Measurements from ENCODE around the gene EIF1. TPM values are rescaled to one million over a fixed set of nuclear protein-coding genes. Genes with fewer than 3 reads are reported as not detected.

Gene EIF1
- total and polyA plus RNA-seq, 2 donors (not counting 1 experiment from before 2014, with no cell fraction given), result 773 to 2,045 TPM

DNA sequence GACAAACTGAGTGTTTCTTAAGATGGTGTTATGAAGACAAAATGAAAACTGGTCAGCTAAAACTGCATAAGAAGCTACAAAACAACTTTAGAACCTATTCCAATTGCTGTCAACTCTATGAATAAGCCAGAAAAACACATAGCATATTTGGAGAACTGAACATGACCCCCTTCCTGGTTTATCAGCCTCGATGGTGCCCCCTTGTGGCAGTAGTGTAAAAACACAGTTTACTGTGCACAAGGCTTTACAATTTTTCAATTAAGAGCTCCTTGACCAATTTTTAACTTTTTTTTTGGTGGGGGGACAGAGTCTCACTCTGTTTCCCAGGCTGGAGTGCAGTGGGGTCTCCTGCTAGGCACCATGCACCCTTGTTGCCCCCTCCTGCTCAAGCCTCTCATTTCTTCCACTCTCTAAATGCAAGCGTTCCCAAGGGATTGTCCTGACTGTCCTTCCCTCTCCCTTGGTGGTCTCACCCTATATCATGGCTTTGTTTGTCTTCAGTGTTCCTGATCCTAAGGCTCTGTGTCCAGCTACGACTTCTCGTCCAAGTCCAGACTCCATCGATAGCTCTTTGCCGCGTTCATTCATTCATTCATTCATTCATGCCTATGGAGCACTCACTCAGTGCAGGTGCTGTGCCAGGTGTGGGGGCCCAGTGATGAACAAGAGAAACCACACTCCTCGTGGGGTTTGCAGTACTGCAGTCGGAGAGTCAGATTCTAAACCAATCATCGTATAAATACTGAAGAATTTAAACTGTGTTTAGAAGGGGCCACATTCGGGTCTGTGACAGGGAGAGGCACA is 7.5 kb downstream of the EIF1 start:
- peaks cover 22% of the 10 kb centered on the region for H4K20me1 ChIP-seq (ENCODE audit: control insufficient read depth, insufficient read depth, low read length, poor library complexity, severe bottlenecking)
- intact Hi-C loops (cut with micrococcal nuclease), result no loop called here
- H3K9ac ChIP-seq (ENCODE audit: low read length), result no peak overlapping the region
- H3K79me2 ChIP-seq (ENCODE audit: control insufficient read depth, insufficient read depth, low read length), result peaks cover under 1% of the 10 kb centered on the region
- peaks cover 2% of the 10 kb centered on the region for H3K27me3 Mint-ChIP-seq
- H3K36me3 ChIP-seq (replicated peaks in 1 of 2; ENCODE audit: control extremely low read depth in 1 of 2, control insufficient read depth in 1 of 2, extremely low read depth in 1 of 2, insufficient read depth in 2 of 2, low read length in 1 of 2), result peaks cover 0 to 41% of the 10 kb centered on the region in 2 experiments
- H3K4me2 ChIP-seq (replicated peaks; ENCODE audit: low read depth, low read length, poor library complexity, severe bottlenecking), result no peak overlapping the region
- H3K4me3 ChIP-seq (ENCODE audit: control extremely low read depth in 1 of 5, extremely low read depth in 1 of 5, insufficient read depth in 1 of 5, low read depth in 2 of 5, low read length in 4 of 5), result no peak overlapping the region
- H3K27ac Mint-ChIP-seq, result peak overlapping the region; percentile 42
- H3K9me3 Mint-ChIP-seq (ENCODE audit: insufficient read depth), result no peaks in the 10 kb centered on the region
- peaks cover 29% of the 10 kb centered on the region for H3K4me1 Mint-ChIP-seq
- H3K4me1 ChIP-seq (ENCODE audit: control insufficient read depth in 2 of 2, insufficient read depth in 2 of 2, low read length in 2 of 2), result peaks cover under 1 to 7% of the 10 kb centered on the region in 2 donors
- DNase-seq, result peak; percentile 82
- WGBS (ENCODE audit: insufficient coverage), result 37% methylated on average over 3 of the region's 11 CpGs
- H3K27me3 ChIP-seq (replicated peaks in 1 of 4; ENCODE audit: control extremely low read depth in 1 of 4, control insufficient read depth in 3 of 4, insufficient read depth in 4 of 4, low read length in 3 of 4), result no peaks in the 10 kb centered on the region
- no peaks in the 10 kb centered on the region for H3K9me3 ChIP-seq (ENCODE audit: control extremely low read depth in 1 of 3, control insufficient read depth in 2 of 3, insufficient read depth in 1 of 3, low read length in 2 of 3)
- TF ChIP-seq, protein P1, sequence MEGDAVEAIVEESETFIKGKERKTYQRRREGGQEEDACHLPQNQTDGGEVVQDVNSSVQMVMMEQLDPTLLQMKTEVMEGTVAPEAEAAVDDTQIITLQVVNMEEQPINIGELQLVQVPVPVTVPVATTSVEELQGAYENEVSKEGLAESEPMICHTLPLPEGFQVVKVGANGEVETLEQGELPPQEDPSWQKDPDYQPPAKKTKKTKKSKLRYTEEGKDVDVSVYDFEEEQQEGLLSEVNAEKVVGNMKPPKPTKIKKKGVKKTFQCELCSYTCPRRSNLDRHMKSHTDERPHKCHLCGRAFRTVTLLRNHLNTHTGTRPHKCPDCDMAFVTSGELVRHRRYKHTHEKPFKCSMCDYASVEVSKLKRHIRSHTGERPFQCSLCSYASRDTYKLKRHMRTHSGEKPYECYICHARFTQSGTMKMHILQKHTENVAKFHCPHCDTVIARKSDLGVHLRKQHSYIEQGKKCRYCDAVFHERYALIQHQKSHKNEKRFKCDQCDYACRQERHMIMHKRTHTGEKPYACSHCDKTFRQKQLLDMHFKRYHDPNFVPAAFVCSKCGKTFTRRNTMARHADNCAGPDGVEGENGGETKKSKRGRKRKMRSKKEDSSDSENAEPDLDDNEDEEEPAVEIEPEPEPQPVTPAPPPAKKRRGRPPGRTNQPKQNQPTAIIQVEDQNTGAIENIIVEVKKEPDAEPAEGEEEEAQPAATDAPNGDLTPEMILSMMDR (IDR thresholded peaks at IDR 0.05), result peak; percentile 82
- TF ChIP-seq EZH2 (IDR thresholded peaks at IDR 0.05; ENCODE audit: borderline replicate concordance, insufficient read depth, low read depth, low read length, poor library complexity, severe bottlenecking), result no peak
- ChIA-PET POLR2A (interaction anchor here (0.6 to 0.9 kb wide), 3 partner anchors 16 to 419 kb away, joined by 3 read pairs; no protein-coding TSS in a partner anchor), CTCF (interaction anchor here (0.5 to 2.1 kb wide), 20 partner anchors 8 to 1455 kb away, joined by 3 to 14 read pairs (median 3); no protein-coding TSS in a partner anchor)
- H3K27ac ChIP-seq (ENCODE audit: low read length in 2 of 2), result no peak overlapping the region
- no peak overlapping the region for H2AFZ ChIP-seq (ENCODE audit: insufficient read depth, low read depth, low read length, poor library complexity, severe bottlenecking)
- no peak overlapping the region for H3K4me3 Mint-ChIP-seq
- ATAC-seq (ENCODE audit: low read depth), result peak; percentile 72

Measured in B cell (primary cell).